Left lung (tissue), 10 donors: ENCODE data around the gene SCUBE3. TPM values are rescaled to one million over a fixed set of nuclear protein-coding genes. Genes with fewer than 3 reads are reported as not detected.

Source experiments
- ATAC-seq: fragments of 200-7000 bp; cut with Tn5 transposase; one replicate; pipeline ENCODE4 v1.9.1; 2020; ENCODE audit warnings: moderate library complexity
- DNase-seq, 4 donors: peaks; one replicate each; pipeline ENCODE4 v3.0.0-alpha.2; 2013 to 2020
- H3K27ac ChIP-seq, 2 donors: fragments of 200-600 bp; sonication (generic) in 1 of 2; one replicate each; pipeline versions ENCODE4 v1.5.0 to v1.8.0; 2020 to 2021
- H3K27me3 ChIP-seq, 2 donors: fragments of 200-600 bp; sonication (generic) in 1 of 2; one replicate each; pipeline versions ENCODE4 v1.5.0 to v1.8.0; 2020 to 2021
- H3K36me3 ChIP-seq, 2 donors: fragments of 200-600 bp; sonication (generic) in 1 of 2; one replicate each; pipeline versions ENCODE4 v1.5.0 to v1.8.0; 2020 to 2021
- H3K4me1 ChIP-seq, 2 donors: fragments of 200-600 bp; one replicate each; pipeline ENCODE4 v1.8.0; 2021
- H3K4me3 ChIP-seq, 2 donors: fragments of 200-600 bp; sonication (generic) in 1 of 2; one replicate each; pipeline versions ENCODE4 v1.5.0 to v1.8.0; 2020 to 2021; ENCODE audit warnings: mild to moderate bottlenecking in 1 of 2
- H3K9me3 ChIP-seq, 2 donors: fragments of 200-600 bp; sonication (generic) in 1 of 2; one replicate each; pipeline versions ENCODE4 v1.5.0 to v1.8.0; 2020 to 2021
- intact Hi-C, 2 donors: fragments of 100-400 bp; cut with DNase I; formaldehyde crosslinking; loops; one replicate each; pipeline versions ENCODE4 v1.11.2 to v1.14.2; 2022
- polyA plus RNA-seq, 6 donors: library from polyadenylated mRNA; unstranded; fragments of 120-200 nt; gene quantifications; one replicate each; pipeline ENCODE4 v1.2.1, GENCODE V29; 2013; ENCODE audit not compliant: insufficient read length in 6 of 6
- total RNA-seq, 2 donors: library from RNA; stranded (reverse); fragmentation: NEBNext Ultra II Directional; extraction: Animal tissue kit (Norgen Biotek cat#: 25700); gene quantifications; one replicate each; pipeline ENCODE4 v1.2.1, GENCODE V29; 2021
- TF ChIP-seq, protein P1 (sequence below), 2 donors: fragments of 200-600 bp; sonication (generic) in 1 of 2; IDR thresholded peaks; one replicate each; pipeline versions ENCODE4 v1.5.0 to v1.8.0; 2021; ENCODE audit warnings: antibody characterized with exemption in 2 of 2
- donor health status: DM: no; HTN: yes; CAD: no.
- donor health status: DM: no; HTN: no; CAD: no.

SCUBE3 gene
- total and polyA plus RNA-seq, 8 donors: 2.2 to 4.7 (median 3.9) TPM

GRCh38 chr6:35251949-35252348, 38.2 kb downstream of the SCUBE3 start:
- TF ChIP-seq, protein P1, sequence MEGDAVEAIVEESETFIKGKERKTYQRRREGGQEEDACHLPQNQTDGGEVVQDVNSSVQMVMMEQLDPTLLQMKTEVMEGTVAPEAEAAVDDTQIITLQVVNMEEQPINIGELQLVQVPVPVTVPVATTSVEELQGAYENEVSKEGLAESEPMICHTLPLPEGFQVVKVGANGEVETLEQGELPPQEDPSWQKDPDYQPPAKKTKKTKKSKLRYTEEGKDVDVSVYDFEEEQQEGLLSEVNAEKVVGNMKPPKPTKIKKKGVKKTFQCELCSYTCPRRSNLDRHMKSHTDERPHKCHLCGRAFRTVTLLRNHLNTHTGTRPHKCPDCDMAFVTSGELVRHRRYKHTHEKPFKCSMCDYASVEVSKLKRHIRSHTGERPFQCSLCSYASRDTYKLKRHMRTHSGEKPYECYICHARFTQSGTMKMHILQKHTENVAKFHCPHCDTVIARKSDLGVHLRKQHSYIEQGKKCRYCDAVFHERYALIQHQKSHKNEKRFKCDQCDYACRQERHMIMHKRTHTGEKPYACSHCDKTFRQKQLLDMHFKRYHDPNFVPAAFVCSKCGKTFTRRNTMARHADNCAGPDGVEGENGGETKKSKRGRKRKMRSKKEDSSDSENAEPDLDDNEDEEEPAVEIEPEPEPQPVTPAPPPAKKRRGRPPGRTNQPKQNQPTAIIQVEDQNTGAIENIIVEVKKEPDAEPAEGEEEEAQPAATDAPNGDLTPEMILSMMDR (IDR thresholded peaks at IDR 0.05): no peak
- no peak overlapping the region for H3K4me3 ChIP-seq
- H3K27ac ChIP-seq: no peak overlapping the region
- no peaks in the 10 kb centered on the region for H3K36me3 ChIP-seq
- H3K9me3 ChIP-seq: no peaks in the 10 kb centered on the region
- intact Hi-C loops: no loop called here
- ATAC-seq (no peak), DNase-seq (no peak)
- no peaks in the 10 kb centered on the region for H3K4me1 ChIP-seq
- H3K27me3 ChIP-seq: no peaks in the 10 kb centered on the region

- Histone ChIP-seq H3K9me3 (no peaks in the 10 kb centered on the region), H3K36me3 (no peaks in the 10 kb centered on the region), H3K27me3 (no peaks in the 10 kb centered on the region), H3K4me3 (no peak overlapping the region), H3K4me1 (peaks cover 0 to 12% of the 10 kb centered on the region in 2 donors), H3K27ac (no peak overlapping the region)
- intact Hi-C loops: no loop called here
- DNase-seq (no peak), ATAC-seq (no peak)
- TF ChIP-seq, protein P1 (IDR thresholded peaks at IDR 0.05): no peak
Observed at GRCh38 chr6:35253249-35253648, 39.5 kb downstream of the SCUBE3 start.

- ATAC-seq (no peak), DNase-seq (no peak)
- H3K27me3 ChIP-seq: no peaks in the 10 kb centered on the region
- peak overlapping the region; percentile 88 to 90 for H3K4me3 ChIP-seq
- H3K36me3 ChIP-seq: no peaks in the 10 kb centered on the region
- TF ChIP-seq, protein P1 (IDR thresholded peaks at IDR 0.05): no peak
- H3K27ac ChIP-seq: peak overlapping the region; percentile 96 to 98
- intact Hi-C loops: no loop called here
- H3K4me1 ChIP-seq: peaks cover 6 to 43% of the 10 kb centered on the region in 2 donors
- no peaks in the 10 kb centered on the region for H3K9me3 ChIP-seq
Observed at GRCh38 chr6:35258336-35258735, 44.6 kb downstream of the SCUBE3 start.

- Histone ChIP-seq H3K4me3 (peak overlapping the region; percentile 88 to 90), H3K27ac (peak overlapping the region; percentile 96 to 98), H3K36me3 (no peaks in the 10 kb centered on the region), H3K4me1 (peaks cover 6 to 48% of the 10 kb centered on the region in 2 donors), H3K27me3 (no peaks in the 10 kb centered on the region), H3K9me3 (no peaks in the 10 kb centered on the region)
- TF ChIP-seq, protein P1 (IDR thresholded peaks at IDR 0.05): no peak
- intact Hi-C loops: no loop called here
- peak in 2 of 4 donors; percentile 44 to 59 for DNase-seq
- ATAC-seq: peak; percentile 11
Observed at GRCh38 chr6:35258858-35259193, 45.1 kb downstream of the SCUBE3 start.

- Histone ChIP-seq H3K4me3 (peak within 1 kb of the TSS; percentile 88 to 90), H3K27ac (peak within 1 kb of the TSS; percentile 96 to 98), H3K9me3 (no peaks in the 10 kb centered on the region), H3K27me3 (no peaks in the 10 kb centered on the region), H3K4me1 (peaks cover 6 to 50% of the 10 kb centered on the region in 2 donors), H3K36me3 (no peaks in the 10 kb centered on the region)
- intact Hi-C loops: no loop called here
- ATAC-seq (peak; percentile 92), DNase-seq (peak; percentile 97 to 99 (median 98))
- TF ChIP-seq, protein P1 (IDR thresholded peaks at IDR 0.05): no peak
Observed at GRCh38 chr6:35259194-35259947, 45.6 kb downstream of the SCUBE3 start, which contains the start of gene ZNF76. TSS of gene ZNF76 (plus strand) at chr6:35259735. CDS start at chr6:35281152, 21,417 bp downstream.
